OCI-LY7 (cell line): Measurements from ENCODE around the gene GPR87. TPM values are rescaled to one million over a fixed set of nuclear protein-coding genes. Genes with fewer than 3 reads are reported as not detected.

Experiments
- BruUV-seq: library from RNA; stranded (reverse); fragments of 400-500 nt; replicated peaks from 2 replicates; lab custom pipeline; 2021; lab: Mats Ljungman, UMichigan
- CTCF ChIA-PET: fragments of 300-600 bp; sonication (Branson Sonifier 250); formaldehyde crosslinking; loops from one replicate; lab custom pipeline; 2022; ENCODE audit warnings: antibody characterized with exemption; ENCODE audit not compliant: unreplicated experiment; lab: Charles Lee
- POLR2A ChIA-PET: fragments of 300-600 bp; sonication (Branson Sonifier 250); formaldehyde crosslinking; loops from one replicate; lab custom pipeline; 2022; ENCODE audit warnings: antibody characterized with exemption; lab: Charles Lee
- DNase-seq: peaks from one replicate; pipeline ENCODE4 v3.0.0-alpha.2; 2015; ENCODE audit warnings: low spot score
- H2AFZ ChIP-seq: fragments of 200-600 bp; sonication (generic), shearing (Covaris generic); 2 replicates; pipeline ENCODE4 v1.6.1; 2014; ENCODE audit warnings: mild to moderate bottlenecking, antibody characterized with exemption, low read length, moderate library complexity
- H3K27ac ChIP-seq: fragments of 200-600 bp; sonication (generic); 2 replicates; pipeline ENCODE4 v1.5.1; 2014; ENCODE audit warnings: mixed run types, low read depth, mild to moderate bottlenecking, moderate library complexity, low read length, inconsistent platforms; ENCODE audit not compliant: poor library complexity, severe bottlenecking
- H3K36me3 ChIP-seq: fragments of 200-600 bp; sonication (generic); 2 replicates; pipeline ENCODE4 v1.6.1; 2014; ENCODE audit warnings: mild to moderate bottlenecking, antibody characterized with exemption, low read length, moderate library complexity, mixed read lengths; ENCODE audit not compliant: insufficient read depth
- H3K4me1 ChIP-seq: fragments of 200-600 bp; sonication (generic); 2 replicates; pipeline ENCODE4 v1.5.1; 2014; ENCODE audit warnings: mild to moderate bottlenecking, low read length; ENCODE audit not compliant: insufficient read depth, poor library complexity, severe bottlenecking
- H3K4me2 ChIP-seq: fragments of 200-600 bp; sonication (generic); 2 replicates; pipeline ENCODE4 v1.6.1; 2014; ENCODE audit warnings: mild to moderate bottlenecking, low read length
- H3K4me3 ChIP-seq: fragments of 200-600 bp; sonication (generic); 2 replicates; pipeline ENCODE4 v1.5.1; 2014; ENCODE audit warnings: mild to moderate bottlenecking, low read depth, low read length; ENCODE audit not compliant: poor library complexity, severe bottlenecking
- H3K79me2 ChIP-seq: fragments of 200-600 bp; sonication (generic); 2 replicates; pipeline ENCODE4 v1.6.1; 2016; ENCODE audit warnings: low read depth, mild to moderate bottlenecking, low read length, moderate library complexity, mixed read lengths; ENCODE audit not compliant: insufficient read depth
- H3K9me2 ChIP-seq: fragments of 200-600 bp; sonication (generic); 2 replicates; pipeline ENCODE4 v1.6.1; 2016; ENCODE audit warnings: mild to moderate bottlenecking, low read length, mixed read lengths; ENCODE audit not compliant: insufficient read depth
- H3K9me3 ChIP-seq: fragments of 200-600 bp; sonication (generic); 2 replicates; pipeline ENCODE4 v1.6.1; 2014; ENCODE audit warnings: mild to moderate bottlenecking, mixed run types, low read length, mixed read lengths
- H4K20me1 ChIP-seq: fragments of 200-600 bp; sonication (generic); 2 replicates; pipeline ENCODE4 v1.6.1; 2014; ENCODE audit warnings: mild to moderate bottlenecking, antibody characterized with exemption, low read length, moderate library complexity, mixed read lengths; ENCODE audit not compliant: insufficient read depth
- CTCF ChIP-seq: fragments of 200-600 bp; sonication (generic); conservative IDR thresholded peaks from 2 replicates; pipeline ENCODE4 v1.5.1; 2014; ENCODE audit warnings: mild to moderate bottlenecking, antibody characterized with exemption, low read length, moderate library complexity, mixed read lengths
- EZH2phosphoT487 ChIP-seq: fragments of 200-600 bp; sonication (generic); IDR thresholded peaks from 2 replicates; pipeline ENCODE4 v1.6.1; 2018; ENCODE audit warnings: low read depth, borderline replicate concordance, mild to moderate bottlenecking, mixed run types, antibody characterized with exemption, low read length, moderate library complexity, mixed read lengths
- intact Hi-C: fragments of 100-400 bp; cut with micrococcal nuclease; formaldehyde crosslinking; loops from one replicate; pipeline ENCODE4 v1.10.0; 2022; ENCODE audit not compliant: unreplicated experiment
- total RNA-seq, 2 experiments: library from RNA; depleted of rRNA in 1 of 2; stranded (reverse); fragments of >200 nt in 1 of 2; shearing (Covaris generic) in 1 of 2; gene quantifications; 2 replicates each; pipeline ENCODE4 v1.2.3, GENCODE V29; 2014 to 2022

Gene GPR87
- total RNA-seq, 2 experiments from 2014 or later: not detected

DNA sequence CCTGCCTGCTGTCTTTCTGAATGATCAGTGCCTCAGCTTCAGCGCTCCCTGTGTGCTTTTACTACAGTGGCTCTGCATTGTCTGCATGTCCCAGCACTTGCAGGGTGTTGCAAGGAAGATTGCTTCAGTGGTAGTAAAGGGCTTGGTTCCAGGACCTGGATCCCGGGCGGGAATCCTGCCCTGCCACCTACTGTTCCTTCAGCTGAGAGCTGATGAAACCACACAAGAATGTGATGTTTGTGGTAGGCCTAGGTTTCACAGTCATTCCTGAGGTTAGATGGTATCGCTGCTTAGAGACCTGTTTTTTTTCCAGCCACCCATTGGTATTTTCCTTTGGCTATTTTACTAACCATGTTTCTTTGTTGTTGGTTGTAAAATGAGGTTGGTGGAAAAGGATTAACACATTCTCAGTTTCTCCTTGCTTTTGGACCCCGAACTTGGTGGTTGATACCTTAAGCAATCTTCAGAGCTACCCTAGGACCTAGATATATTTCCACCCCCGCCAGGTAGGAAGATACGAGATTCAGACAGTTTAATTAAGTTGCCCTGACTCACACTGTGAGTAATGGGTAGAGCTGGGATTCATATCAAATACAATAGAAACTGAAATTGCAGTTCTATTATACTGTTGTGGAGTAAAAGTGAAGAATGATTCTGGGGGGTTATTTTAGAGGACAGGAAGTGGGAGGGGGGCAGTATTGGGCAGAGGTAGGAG, 11.4 kb downstream of the GPR87 start:
- H3K9me2 ChIP-seq: no peaks in the 10 kb centered on the region
- H4K20me1 ChIP-seq: no peaks in the 10 kb centered on the region
- POLR2A ChIA-PET: interaction anchor here (0.6 to 1.3 kb wide), 2 partner anchors 27 to 246 kb away, joined by 3 read pairs; no protein-coding TSS in a partner anchor
- CTCF ChIA-PET: no interaction called here
- H3K4me3 ChIP-seq: no peak overlapping the region
- no peak overlapping the region for H3K27ac ChIP-seq
- H3K4me2 ChIP-seq: no peak overlapping the region
- H3K4me1 ChIP-seq: no peaks in the 10 kb centered on the region
- intact Hi-C loops: no loop called here
- TF ChIP-seq EZH2phosphoT487 (no peak), CTCF (no peak)
- BruUV-seq: no TSS peak
- H3K9me3 ChIP-seq: no peaks in the 10 kb centered on the region
- no peak for DNase-seq
- H2AFZ ChIP-seq: no peak overlapping the region
- no peaks in the 10 kb centered on the region for H3K36me3 ChIP-seq
- H3K79me2 ChIP-seq: no peaks in the 10 kb centered on the region

DNA sequence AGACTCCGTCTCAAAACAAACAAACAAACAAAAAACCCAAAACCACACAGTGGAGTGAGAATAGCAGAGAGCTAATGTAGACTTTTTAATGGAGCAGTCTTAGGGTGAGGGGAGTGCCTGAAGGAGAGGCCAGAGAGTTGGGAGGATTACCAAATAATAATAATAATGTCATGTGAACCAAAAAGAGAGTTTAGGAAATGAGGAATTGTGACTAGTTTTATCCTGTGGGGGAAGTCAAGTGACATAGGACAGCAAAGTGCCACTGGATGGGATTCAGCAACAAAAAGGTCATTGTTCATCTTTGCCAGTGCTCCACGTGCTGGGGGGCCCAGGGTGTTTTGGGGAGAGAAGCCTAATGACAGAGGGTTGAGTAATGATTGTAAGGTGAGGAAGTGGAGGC, 12.9 kb downstream of the GPR87 start:
- no peaks in the 10 kb centered on the region for H3K9me2 ChIP-seq
- no peak for DNase-seq
- no peak overlapping the region for H3K27ac ChIP-seq
- no peaks in the 10 kb centered on the region for H4K20me1 ChIP-seq
- no peak overlapping the region for H3K4me3 ChIP-seq
- ChIA-PET POLR2A (interaction anchor here (0.9 kb wide), 1 partner anchor 23 kb away, joined by 4 read pairs; no protein-coding TSS in a partner anchor), CTCF (no interaction called here)
- intact Hi-C loops: no loop called here
- H3K9me3 ChIP-seq: no peaks in the 10 kb centered on the region
- no peak overlapping the region for H3K4me2 ChIP-seq
- H3K36me3 ChIP-seq: no peaks in the 10 kb centered on the region
- no peaks in the 10 kb centered on the region for H3K79me2 ChIP-seq
- no TSS peak for BruUV-seq
- TF ChIP-seq CTCF (no peak), EZH2phosphoT487 (no peak)
- H2AFZ ChIP-seq: no peak overlapping the region
- no peaks in the 10 kb centered on the region for H3K4me1 ChIP-seq

DNA sequence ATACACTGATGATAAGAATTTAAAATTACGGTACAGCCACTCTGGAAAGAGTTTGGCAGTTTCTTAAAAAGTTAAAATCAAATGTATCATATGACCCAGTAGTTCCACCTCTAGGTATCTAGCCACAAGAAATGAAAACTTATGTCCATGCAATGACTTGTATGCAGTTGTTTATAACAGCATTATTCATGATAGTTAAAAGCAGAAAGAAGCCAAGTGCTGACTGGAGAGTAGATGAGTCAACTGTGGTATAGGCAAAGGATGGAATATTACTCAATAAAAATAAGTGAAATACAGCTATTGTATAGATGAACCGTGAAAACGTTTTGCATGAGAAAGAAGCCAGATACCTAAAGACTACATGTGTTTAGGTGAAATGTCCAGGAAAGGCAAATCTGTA, 14.8 kb downstream of the GPR87 start:
- Histone ChIP-seq H4K20me1 (no peaks in the 10 kb centered on the region), H3K4me3 (no peak overlapping the region), H3K9me3 (no peaks in the 10 kb centered on the region), H2AFZ (no peak overlapping the region), H3K36me3 (no peaks in the 10 kb centered on the region), H3K9me2 (no peaks in the 10 kb centered on the region), H3K27ac (no peak overlapping the region), H3K79me2 (no peaks in the 10 kb centered on the region), H3K4me2 (no peak overlapping the region), H3K4me1 (no peaks in the 10 kb centered on the region)
- POLR2A ChIA-PET: interaction anchor here (0.9 kb wide), 1 partner anchor 38 kb away, joined by 3 read pairs; no protein-coding TSS in a partner anchor
- TF ChIP-seq CTCF (no peak), EZH2phosphoT487 (no peak)
- BruUV-seq: no TSS peak
- CTCF ChIA-PET: no interaction called here
- intact Hi-C loops: no loop called here
- no peak for DNase-seq
